Measurements from ENCODE around the gene AIFM2. TPM values are rescaled to one million over a fixed set of nuclear protein-coding genes. Genes with fewer than 3 reads are reported as not detected.

Gene AIFM2
- total and polyA plus RNA-seq, 10 of the 15 experiments (the other 5 are each of a cell fraction or from before 2014, with no cell fraction given) = 4.5 to 30.8 (median 15.6) TPM

GRCh38 chr10:70145666-70146488, 13.3 kb upstream of the AIFM2 start (continued):
- TF ChIP-seq CUX1 (IDR thresholded peaks at IDR 0.05; ENCODE audit: insufficient replicate concordance, low read depth, low read length) (no peak), KAT2A (conservative IDR thresholded peaks at IDR 0.05; ENCODE audit: control insufficient read depth, low read depth, low read length) (no peak), BCLAF1 (IDR thresholded peaks at IDR 0.05) (0 out of 2 replicates have a peak, but pooled peaks have one; percentile 32), POLR2AphosphoS5 (IDR thresholded peaks at IDR 0.05; ENCODE audit: low read length) (no peak; the same call in 1 of the 2 replicates), E2F4 (IDR thresholded peaks at IDR 0.05; ENCODE audit: low read depth, low read length) (no peak), ELK1 (IDR thresholded peaks at IDR 0.05; ENCODE audit: low read depth, low read length) (no peak), IRF3 (IDR thresholded peaks at IDR 0.05) (no peak), SMARCA5 (IDR thresholded peaks at IDR 0.05) (peak; percentile 96), CEBPB (IDR thresholded peaks at IDR 0.05; ENCODE audit: borderline replicate concordance in 1 of 2, low read depth in 2 of 2, low read length in 2 of 2) (no peak), ASH2L (IDR thresholded peaks at IDR 0.05; ENCODE audit: borderline replicate concordance, low read depth) (no peak; the same call in 1 of the 2 replicates), RELB (IDR thresholded peaks at IDR 0.05; ENCODE audit: low read depth) (no peak), TARDBP (IDR thresholded peaks at IDR 0.05; ENCODE audit: borderline replicate concordance) (no peak), RBBP5 (conservative IDR thresholded peaks at IDR 0.05) (no peak), POLR2AphosphoS2 (IDR thresholded peaks at IDR 0.05; ENCODE audit: low read depth, low read length) (no peak; the same call in 1 of the 2 replicates)

All from GM12878 (cell line).